Raji (cell line): Measurements from ENCODE around the gene GRK5.

Experiments
- POLR2A ChIP-seq: IDR thresholded peaks from 2 replicates; pipeline ENCODE4 v1.6.1; 2011; ENCODE audit warnings: low read depth, low read length, control low read depth; ENCODE audit not compliant: insufficient read depth

GRK5 gene

GRCh38 chr10:119457966-119458766 lies 250.8 kb downstream of the GRK5 start:
- no peak for TF ChIP-seq POLR2A

- no peak for TF ChIP-seq POLR2A
These were observed 252.4 kb downstream of the GRK5 start for GRCh38 chr10:119459681-119460340.

- TF ChIP-seq POLR2A: no peak
These were observed 253.2 kb downstream of the GRK5 start for GRCh38 chr10:119460369-119461195.

- no peak for TF ChIP-seq POLR2A
These were observed 254.0 kb downstream of the GRK5 start for GRCh38 chr10:119461380-119461779.

- no peak for TF ChIP-seq POLR2A
These were observed 254.6 kb downstream of the GRK5 start for GRCh38 chr10:119461923-119462322.

- no peak for TF ChIP-seq POLR2A
These were observed 255.4 kb downstream of the GRK5 start for GRCh38 chr10:119462773-119463172.

- no peak for TF ChIP-seq POLR2A
These were observed 257.7 kb downstream of the GRK5 start for GRCh38 chr10:119465085-119465484.

- no peak for TF ChIP-seq POLR2A
These were observed 258.7 kb downstream of the GRK5 start for GRCh38 chr10:119466076-119466475.

GRCh38 chr10:119466655-119467054 lies 259.3 kb downstream of the GRK5 start:
- no peak for TF ChIP-seq POLR2A

- no peak for TF ChIP-seq POLR2A
These were observed 261.4 kb downstream of the GRK5 start for GRCh38 chr10:119468542-119469324.

- no peak for TF ChIP-seq POLR2A
These were observed 261.9 kb downstream of the GRK5 start for GRCh38 chr10:119469325-119469707.

GRCh38 chr10:119469846-119470245 lies 262.5 kb downstream of the GRK5 start:
- TF ChIP-seq POLR2A: no peak

GRCh38 chr10:119470920-119471702 lies 263.7 kb downstream of the GRK5 start:
- TF ChIP-seq POLR2A: no peak

GRCh38 chr10:119473771-119474170 lies 266.4 kb downstream of the GRK5 start:
- no peak for TF ChIP-seq POLR2A
